Measurements from ENCODE around the gene ADGRB3.

DNA sequence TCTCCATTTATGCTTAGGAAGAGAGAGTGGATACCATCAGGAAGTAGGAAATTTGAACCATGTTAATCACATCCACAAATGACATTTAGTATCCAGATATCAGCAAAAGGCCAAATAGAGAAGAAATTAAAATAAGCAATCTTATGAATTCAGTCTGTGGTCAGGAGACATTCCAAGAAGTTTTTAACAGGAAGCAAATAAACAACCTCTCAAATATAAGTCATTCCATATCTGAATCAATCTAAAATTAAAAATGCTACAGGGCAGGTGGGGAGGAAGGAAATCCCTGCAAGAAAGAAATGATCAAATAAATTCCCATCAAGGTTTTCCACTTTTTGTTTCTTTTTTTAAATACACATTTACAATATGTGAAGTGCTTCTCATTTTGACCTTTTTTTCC lies 641.1 kb downstream of the ADGRB3 start:
- TF ChIP-seq CTCF (IDR thresholded peaks at IDR 0.05) (no peak), POLR2A (IDR thresholded peaks at IDR 0.05) (no peak), POLR2AphosphoS5 (IDR thresholded peaks at IDR 0.05) (no peak)

Measured in breast epithelium (tissue), 3 donors.